ENCODE data around the gene NRG3.

GRCh38 chr10:82778908-82779307 is 903.9 kb downstream of the NRG3 start:
- TF ChIP-seq EZH2 (IDR thresholded peaks at IDR 0.05; ENCODE audit: borderline replicate concordance, low read length): no peak
- TF ChIP-seq, protein P1, sequence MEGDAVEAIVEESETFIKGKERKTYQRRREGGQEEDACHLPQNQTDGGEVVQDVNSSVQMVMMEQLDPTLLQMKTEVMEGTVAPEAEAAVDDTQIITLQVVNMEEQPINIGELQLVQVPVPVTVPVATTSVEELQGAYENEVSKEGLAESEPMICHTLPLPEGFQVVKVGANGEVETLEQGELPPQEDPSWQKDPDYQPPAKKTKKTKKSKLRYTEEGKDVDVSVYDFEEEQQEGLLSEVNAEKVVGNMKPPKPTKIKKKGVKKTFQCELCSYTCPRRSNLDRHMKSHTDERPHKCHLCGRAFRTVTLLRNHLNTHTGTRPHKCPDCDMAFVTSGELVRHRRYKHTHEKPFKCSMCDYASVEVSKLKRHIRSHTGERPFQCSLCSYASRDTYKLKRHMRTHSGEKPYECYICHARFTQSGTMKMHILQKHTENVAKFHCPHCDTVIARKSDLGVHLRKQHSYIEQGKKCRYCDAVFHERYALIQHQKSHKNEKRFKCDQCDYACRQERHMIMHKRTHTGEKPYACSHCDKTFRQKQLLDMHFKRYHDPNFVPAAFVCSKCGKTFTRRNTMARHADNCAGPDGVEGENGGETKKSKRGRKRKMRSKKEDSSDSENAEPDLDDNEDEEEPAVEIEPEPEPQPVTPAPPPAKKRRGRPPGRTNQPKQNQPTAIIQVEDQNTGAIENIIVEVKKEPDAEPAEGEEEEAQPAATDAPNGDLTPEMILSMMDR (IDR thresholded peaks at IDR 0.05; ENCODE audit: low read length): no peak
